Measurements from ENCODE around the gene TMEM259.

GRCh38 chr19:960020-960419 lies 60.9 kb downstream of the TMEM259 start:
- TF ChIP-seq CTCF (conservative IDR thresholded peaks at IDR 0.05; ENCODE audit: low read depth in 2 of 2), result peak; percentile 39 to 67
- TF ChIP-seq EZH2phosphoT487 (IDR thresholded peaks at IDR 0.05; ENCODE audit: unreplicated experiment), result no peak
- TF ChIP-seq ETS1 (IDR thresholded peaks at IDR 0.05), result no peak

All from GM23338 (cell line).